ENCODE data around the gene ARSA. TPM values are rescaled to one million over a fixed set of nuclear protein-coding genes. Genes with fewer than 3 reads are reported as not detected.

ARSA gene
- total and polyA plus RNA-seq, 2 of the 13 experiments (the other 11 are each of a cell fraction or from before 2014, with no cell fraction given), result 9.0 to 11.5 TPM

GRCh38 chr22:50620593-50621355, 7.2 kb downstream of the ARSA start (continued):
- TF ChIP-seq STAT6 (CRISPR knock-in tag; IDR thresholded peaks at IDR 0.05; ENCODE audit: borderline replicate concordance) (no peak), ZMYM4 (CRISPR knock-in tag; IDR thresholded peaks at IDR 0.05) (no peak), ZNF224 (CRISPR knock-in tag; IDR thresholded peaks at IDR 0.05) (no peak), KAT2B (IDR thresholded peaks at IDR 0.05; ENCODE audit: borderline replicate concordance, low read depth, low read length) (no peak), HDAC1 (CRISPR knock-in tag; IDR thresholded peaks at IDR 0.05) (peak; percentile 46), HMGA1 (CRISPR knock-in tag; conservative IDR thresholded peaks at IDR 0.05) (no peak), DMAP1 (CRISPR knock-in tag; IDR thresholded peaks at IDR 0.05) (no peak), ZBTB39 (CRISPR knock-in tag; IDR thresholded peaks at IDR 0.05) (peak; percentile 60; the same call in 1 of the 2 replicates), ATF7 (IDR thresholded peaks at IDR 0.05) (no peak; the same call in 1 of the 2 replicates), ATF7 (CRISPR knock-in tag; IDR thresholded peaks at IDR 0.05) (no peak), RFXAP (CRISPR knock-in tag; IDR thresholded peaks at IDR 0.05; ENCODE audit: borderline replicate concordance) (no peak), CSRNP1 (CRISPR knock-in tag; IDR thresholded peaks at IDR 0.05) (no peak), FIP1L1 (IDR thresholded peaks at IDR 0.05; ENCODE audit: borderline replicate concordance, insufficient read depth, low read depth, low read length) (no peak), ZNF446 (CRISPR knock-in tag; IDR thresholded peaks at IDR 0.05) (no peak), ZSCAN22 (CRISPR knock-in tag; IDR thresholded peaks at IDR 0.05) (no peak), NCOA1 (CRISPR knock-in tag; IDR thresholded peaks at IDR 0.05) (0 out of 2 replicates have a peak, but pooled peaks have one; percentile 74), SOX6 (IDR thresholded peaks at IDR 0.05) (no peak), SOX6 (CRISPR knock-in tag; IDR thresholded peaks at IDR 0.05) (no peak), ZNF574 (CRISPR knock-in tag; IDR thresholded peaks at IDR 0.05) (no peak), ZC3H4 (CRISPR knock-in tag; IDR thresholded peaks at IDR 0.05; ENCODE audit: borderline replicate concordance) (no peak; the same call in 1 of the 2 replicates), ZNF556 (CRISPR knock-in tag; IDR thresholded peaks at IDR 0.05; ENCODE audit: borderline replicate concordance) (no peak)

Data from HepG2 (cell line).